NCI-H345 treated with DMSO at 0.1 percent for 48 hours (cell line): ENCODE measurements around the gene ULK2.
"Not testable (repeated sequence)": the region's sequence is repeated elsewhere in the genome, so short reads cannot be mapped to it uniquely, and the experiment has no call there.

ENCODE experiments used
- DNase-seq: peaks from one replicate; lab custom pipeline; 2025; ENCODE audit not compliant: unreplicated experiment; lab: John Stamatoyannopoulos, UW

Gene ULK2

DNA sequence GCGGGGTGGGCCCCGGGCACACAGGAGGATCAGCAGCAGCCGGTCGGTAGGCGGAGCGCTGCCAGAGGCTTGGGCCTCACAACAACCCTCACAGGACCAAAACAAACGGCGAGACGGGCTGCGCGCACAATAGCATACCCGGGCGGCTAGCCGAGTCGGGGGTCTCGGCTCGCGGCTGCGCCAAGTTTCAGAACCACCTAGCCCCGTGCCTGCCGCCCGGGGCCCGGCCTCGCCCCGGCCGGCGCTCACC, 732 bp downstream of the ULK2 start:
- DNase-seq = peak; percentile 7

GRCh38 chr17:19865021-19865420, 2.7 kb downstream of the ULK2 start:
- DNase-seq = no peak

- DNase-seq = not testable (repeated sequence)
Measured at GRCh38 chr17:19860647-19861177, 7.0 kb downstream of the ULK2 start.

DNA sequence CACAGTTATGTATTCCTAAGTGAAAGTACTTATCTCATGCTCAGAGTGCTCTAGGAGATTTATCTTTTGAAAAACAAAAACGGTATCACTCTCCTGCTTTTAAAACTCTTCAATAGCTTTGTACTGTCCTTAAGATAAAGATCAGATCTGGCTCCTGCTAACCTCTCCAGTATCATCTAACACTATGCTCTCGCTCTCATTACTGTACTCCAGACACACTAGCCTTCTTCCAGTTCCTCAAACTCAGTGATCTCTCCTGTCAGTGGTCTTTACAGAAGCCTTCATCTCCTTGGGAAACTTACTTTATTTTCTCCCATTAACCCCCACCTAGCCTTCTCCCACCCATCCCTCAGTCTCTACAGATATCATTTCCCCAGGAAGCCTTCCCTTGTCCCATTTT, 10.1 kb downstream of the ULK2 start:
- no peak for DNase-seq

DNA sequence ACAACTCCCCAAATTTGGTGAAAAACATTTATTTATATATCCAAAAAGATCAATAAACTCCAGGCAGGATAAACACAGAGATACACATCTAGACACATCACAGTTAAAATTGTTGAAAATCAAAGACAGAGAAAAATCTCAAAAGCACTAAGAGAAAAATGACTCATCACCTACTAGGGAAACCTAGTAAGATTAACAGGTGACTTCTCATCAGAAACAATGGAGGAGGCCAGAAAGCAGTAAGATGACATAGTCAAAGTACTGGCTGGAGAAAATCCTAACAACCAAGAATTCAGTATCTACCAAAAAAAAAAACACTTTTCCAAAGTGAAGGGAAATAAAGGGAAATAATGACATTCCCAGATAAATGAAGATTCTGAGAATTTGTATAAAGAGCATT, 33.8 kb downstream of the ULK2 start:
- no peak for DNase-seq

- no peak for DNase-seq
Measured at GRCh38 chr17:19830061-19830460, 37.7 kb downstream of the ULK2 start.

GRCh38 chr17:19812407-19812806, 55.3 kb downstream of the ULK2 start:
- DNase-seq = no peak

GRCh38 chr17:19805006-19805405, 62.7 kb downstream of the ULK2 start:
- no peak for DNase-seq

DNA sequence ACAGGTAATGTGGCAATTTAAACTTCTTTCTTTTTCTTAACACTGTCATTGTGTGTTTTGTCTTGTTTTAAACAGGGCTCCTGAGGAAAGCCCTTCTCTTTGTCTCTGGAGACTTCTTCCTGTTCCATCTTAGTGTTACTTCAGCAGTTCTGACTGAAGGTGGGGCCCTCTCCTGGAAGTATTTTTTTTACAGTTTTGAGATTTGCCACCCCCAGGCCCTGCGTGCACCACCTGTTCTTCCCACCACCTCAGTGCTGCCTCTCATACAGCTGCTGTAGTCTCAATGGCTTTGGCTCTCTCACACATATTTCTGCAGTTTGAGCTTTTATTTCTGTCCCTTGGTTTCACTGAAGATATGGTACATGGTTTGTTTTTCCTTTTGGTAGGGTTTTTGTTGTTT, 67.2 kb downstream of the ULK2 start:
- DNase-seq = no peak

DNA sequence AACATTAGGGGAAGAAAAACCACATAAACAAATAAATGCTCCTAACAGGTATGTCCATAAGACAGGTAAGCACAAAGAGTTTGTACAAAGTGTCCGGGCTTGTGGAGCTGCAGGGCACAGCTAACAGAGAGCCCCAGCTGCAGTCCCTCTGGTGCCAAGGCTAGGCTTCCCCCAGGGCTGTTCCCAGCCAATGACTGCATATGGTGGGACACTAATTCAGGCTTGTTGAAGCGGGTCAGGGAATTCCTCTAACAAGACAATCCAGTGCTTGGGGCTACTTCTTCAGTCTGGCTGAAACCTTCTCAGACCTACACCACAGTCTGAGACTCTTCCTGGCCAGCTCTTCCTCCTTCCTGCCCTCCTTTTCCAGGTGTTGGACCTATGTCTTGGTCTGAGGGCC, 67.9 kb downstream of the ULK2 start:
- no peak for DNase-seq

DNA sequence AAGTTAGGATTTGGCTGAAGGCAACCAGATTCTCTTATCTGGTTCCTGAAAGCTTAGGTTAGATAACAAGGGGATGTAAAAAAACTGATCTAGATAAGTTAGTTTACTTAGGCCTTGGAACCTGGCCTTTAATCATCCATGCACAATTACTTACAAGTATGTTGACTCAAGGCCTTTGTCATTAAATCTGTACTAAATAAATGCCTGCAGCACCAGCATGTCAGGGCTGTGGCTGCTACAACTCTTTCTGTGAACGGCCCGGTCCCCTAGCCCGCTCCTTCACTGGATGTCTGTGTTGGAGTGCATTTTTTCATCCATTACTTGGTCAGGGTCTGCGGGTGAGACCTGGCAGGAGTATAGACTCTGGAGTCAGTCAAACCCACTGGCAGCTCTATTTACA, 71.3 kb downstream of the ULK2 start:
- DNase-seq = no peak

DNA sequence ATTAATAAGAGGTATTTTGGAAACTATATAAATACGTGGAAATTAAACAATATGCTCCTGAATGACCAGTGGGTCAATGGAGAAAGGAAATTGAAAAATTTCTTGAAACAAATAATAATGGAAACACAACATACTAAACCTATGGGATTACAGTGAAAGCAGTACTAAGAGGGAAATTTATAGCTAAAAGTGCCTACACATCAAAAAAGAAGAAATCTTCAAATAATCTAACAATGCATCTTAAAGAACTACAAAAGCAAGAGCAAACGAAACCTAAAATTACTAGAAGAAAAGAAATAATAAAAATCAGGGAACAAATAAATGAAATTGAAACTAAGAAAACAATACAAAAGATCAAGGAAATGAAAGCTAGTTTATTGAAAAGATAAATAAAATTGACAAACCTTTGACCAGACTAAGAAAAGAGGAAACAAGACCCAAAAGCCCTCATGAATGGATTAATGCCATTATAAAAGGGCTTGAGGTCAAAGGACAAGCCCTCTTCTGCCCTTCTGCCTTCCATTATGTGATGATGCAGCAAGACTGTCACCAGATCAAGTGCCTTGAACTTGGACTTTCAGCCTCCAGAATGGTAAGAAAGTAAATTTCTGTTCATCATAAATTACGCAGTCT, 75.7 kb downstream of the ULK2 start:
- DNase-seq = no peak

- no peak for DNase-seq
Measured at GRCh38 chr17:19787733-19788357, 79.9 kb downstream of the ULK2 start.

DNA sequence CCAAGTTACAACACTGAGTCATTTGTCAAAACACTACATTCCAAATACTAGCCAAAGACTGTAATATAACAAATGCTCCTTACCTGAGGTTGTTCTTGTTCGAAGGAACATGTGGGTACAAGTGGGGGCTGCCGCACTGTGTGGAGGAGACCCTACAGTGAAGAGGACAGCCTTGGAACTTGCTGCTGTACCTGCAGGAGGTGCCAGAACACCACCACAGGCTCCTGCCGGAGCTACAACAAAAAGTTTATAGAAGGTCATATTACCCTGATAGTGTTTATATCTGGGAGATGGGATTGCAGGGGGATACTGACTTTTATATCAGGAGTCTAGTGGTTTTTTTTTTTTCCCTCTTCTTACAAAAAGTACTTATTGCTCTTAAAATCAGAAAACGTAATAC, 81.9 kb downstream of the ULK2 start:
- no peak for DNase-seq

- no peak for DNase-seq
Measured at GRCh38 chr17:19781488-19782458, 86.0 kb downstream of the ULK2 start.

GRCh38 chr17:19780846-19781245, 86.9 kb downstream of the ULK2 start:
- DNase-seq = no peak

GRCh38 chr17:19773534-19773933, 94.2 kb downstream of the ULK2 start:
- DNase-seq = no peak

- no peak for DNase-seq
Measured at GRCh38 chr17:19771971-19772630, 95.6 kb downstream of the ULK2 start.

DNA sequence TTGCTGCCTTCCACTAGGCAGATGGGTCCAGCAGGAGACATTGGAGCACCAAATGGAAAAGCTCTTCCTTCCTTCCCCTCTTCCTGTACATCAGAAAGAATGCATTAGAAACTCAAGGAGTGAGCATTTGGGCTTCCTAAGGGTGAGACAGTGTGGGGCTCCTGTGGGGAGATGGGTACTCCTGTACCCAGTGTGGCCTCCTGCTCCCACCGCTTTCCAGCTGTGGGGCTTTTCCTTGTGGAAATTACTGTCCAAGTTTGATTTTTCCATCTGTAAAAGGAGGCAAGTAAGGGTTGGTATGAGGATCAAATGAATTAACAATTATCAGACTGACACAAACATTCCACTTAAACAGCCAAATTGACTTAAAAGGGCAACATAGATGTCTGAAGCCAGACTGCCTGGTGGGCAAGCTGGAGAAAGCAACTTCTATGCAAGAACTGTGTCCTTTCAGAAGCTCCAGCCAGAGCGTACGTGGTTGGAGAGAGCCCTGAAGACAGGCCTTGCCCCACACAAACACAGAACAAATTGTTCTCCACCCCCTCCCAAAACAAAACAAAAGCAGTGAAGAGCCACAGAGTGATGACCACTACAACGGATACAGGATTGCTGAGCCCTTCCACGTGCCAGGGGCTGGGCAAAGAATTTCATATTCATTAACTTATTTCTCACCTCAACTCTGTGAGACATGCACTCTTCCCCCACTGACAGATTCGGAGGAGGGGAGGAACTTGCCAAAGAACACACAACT, 96.6 kb downstream of the ULK2 start:
- DNase-seq = no peak

- no peak for DNase-seq
Measured at GRCh38 chr17:19769946-19770652, 97.6 kb downstream of the ULK2 start.
